GM21825 (cell line): ENCODE data around the gene TEF.

ENCODE experiments used
- ATAC-seq: cut with Tn5 transposase; IDR thresholded peaks from one replicate; pipeline ENCODE4 v1.9.1; 2021; ENCODE audit warnings: mild to moderate bottlenecking, moderate library complexity; ENCODE audit not compliant: unreplicated experiment

TEF gene

DNA sequence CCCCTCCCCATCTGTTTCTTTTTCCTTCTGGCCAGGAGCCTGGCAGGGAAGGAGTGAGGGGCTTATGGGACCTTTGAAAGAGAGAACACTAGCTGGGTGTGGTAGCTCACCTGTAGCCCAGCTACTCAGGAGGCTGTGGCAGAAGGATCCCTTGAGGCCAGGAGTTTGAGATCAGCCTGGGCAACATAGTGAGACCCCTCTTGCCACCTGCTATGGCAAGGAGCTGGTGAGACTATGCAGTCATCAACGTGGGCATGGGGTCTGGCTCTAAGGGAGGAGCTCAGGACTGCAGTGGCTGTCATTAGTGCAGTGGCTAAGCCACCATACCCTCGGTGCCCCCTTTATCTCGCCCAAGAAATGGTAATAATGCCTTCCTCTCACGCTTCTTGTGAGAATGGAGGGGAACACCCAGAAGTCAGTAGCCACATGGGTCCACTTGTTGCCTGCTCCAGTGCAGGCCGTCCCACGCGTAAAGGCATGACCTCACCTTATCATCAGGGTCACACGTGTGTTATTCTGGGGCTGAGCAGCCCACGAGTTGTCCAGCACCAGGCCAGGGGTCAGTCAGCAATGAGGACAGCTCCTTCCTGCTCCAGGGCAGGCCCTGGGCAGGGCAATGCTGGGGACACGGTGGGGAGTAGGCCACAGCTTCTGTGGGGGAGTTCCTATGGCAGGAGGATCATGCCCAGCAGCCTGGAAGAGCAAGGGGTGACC lies 27.7 kb upstream of the TEF start:
- no peak for ATAC-seq

DNA sequence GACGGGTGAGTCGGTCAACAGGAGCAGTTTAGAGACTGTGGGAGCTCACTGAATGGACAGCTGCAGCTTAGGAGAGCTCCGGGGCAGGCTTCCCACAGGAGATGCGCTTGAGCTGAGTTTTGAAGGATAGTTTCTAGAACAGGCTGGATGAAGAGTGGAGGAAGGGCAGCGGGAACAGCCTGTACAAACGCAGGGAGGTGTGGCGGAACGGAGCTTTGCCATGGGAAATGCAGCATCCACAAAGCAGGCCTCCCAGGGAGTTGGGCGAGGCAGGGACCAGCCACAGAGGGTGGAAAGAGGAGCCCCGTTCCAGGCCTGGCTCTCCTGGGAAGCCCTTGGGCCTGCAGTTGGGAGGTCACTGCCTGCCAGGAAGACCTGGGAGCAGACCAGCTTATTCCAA lies 26.8 kb upstream of the TEF start:
- ATAC-seq: no peak

DNA sequence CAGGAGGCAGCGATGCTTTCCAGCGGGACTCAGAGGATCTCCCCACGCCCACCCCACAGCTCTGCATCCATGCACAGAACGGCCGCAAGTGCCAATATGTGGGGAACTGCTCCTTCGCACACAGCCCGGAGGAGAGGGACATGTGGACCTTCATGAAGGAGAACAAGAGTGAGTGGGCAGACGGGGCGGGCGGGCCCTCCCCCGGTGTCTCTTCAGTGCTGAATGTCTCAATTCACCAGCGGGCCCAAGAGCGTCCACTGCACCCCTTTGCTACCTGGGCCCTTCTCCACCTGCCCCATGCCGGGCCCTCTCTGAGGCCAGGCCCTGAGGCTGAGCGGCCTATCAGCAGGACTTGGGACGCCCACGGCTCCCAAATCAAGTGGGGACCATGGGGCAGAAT lies 25.8 kb upstream of the TEF start:
- ATAC-seq: no peak

- no peak for ATAC-seq
Observed at GRCh38 chr22:41356430-41357028, 25.2 kb upstream of the TEF start.

- ATAC-seq: no peak
Observed at GRCh38 chr22:41357191-41357590, 24.6 kb upstream of the TEF start.

DNA sequence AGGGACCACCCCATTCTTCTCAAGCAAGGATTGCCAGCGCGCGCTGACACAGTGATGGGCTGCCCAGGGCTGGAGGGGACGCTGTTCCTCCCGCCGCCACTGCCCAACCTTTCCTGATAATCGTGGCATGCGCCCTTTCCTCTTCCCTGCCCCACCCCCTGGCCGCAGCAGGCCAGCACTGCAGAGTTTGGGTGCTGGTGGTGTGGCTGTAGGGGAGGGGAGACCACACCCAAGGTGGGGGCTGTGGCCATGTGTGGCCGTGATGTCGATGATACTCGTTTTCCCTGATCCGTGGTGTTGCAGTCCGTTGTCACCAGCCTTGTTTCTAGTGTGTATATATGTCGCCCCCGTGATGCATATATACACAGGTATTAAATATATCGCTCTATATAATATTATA lies 22.8 kb upstream of the TEF start:
- no peak for ATAC-seq

DNA sequence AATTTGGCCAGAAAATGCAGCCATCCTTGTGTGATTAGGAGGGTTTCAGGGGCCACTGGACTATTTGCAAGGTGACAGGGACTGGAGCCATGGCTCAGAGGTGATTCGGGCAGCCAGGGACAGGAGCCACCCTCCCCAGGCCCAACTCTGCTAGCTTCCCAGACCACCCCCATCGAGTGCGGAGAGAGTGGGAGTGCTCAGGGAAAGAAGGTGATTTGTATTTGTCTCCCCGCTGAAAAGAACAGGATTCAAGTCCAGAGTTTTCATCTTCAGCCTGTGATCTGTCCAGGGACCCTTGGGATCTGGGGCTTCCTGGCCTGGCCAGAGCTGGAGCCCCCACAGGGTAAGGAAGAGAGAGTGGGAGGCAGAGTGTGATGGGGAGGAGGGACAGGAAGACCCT lies 22.4 kb upstream of the TEF start:
- no peak for ATAC-seq

DNA sequence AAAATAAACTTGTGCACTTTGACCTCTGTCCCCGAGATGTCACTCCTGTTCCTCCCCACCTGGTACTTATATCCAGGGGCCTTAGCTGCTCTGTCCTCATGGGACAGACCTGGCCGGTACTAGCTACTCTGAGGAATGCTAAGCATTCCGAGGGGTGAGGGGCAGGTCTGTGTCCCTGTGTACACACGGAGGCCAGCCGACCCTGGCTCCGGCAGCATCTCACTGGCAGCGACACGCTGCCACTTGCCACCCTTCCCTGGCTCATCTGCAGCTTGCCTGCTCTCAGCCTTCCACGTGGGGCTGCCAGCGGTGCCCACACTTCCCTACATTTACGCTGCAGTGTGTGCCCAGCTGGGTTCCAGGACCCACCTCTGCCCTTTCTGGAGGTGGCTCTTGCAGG lies 21.6 kb upstream of the TEF start:
- no peak for ATAC-seq

DNA sequence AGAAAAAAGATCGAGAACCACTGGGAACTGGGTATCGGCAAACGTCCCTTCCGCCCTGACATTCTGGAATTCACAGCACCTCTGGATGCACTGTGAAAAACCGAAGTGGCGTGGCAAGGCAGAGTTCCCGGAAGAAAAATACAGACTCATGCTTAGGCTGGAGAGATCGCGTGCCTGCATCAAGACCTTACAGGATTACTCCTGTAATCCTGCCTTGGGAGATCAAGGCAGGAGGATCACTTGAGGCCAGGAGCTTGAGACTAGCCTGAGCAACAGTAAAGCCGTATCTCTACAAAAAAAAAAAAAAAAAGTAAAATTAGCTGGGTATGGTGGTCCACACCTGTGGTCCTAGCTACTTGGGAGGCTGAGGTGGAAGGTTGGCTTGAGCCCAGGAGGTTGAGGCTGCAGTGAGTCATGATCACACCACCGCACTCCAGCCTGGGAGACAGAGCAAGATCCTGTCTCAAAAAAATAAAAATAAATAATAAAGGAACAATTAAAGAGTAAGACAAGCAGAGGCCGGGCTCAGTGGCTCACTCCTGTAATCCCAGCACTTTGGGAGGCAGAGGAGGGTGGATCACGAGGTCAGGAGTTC lies 19.9 kb upstream of the TEF start:
- no peak for ATAC-seq

GRCh38 chr22:41362615-41363014 lies 19.1 kb upstream of the TEF start:
- ATAC-seq: no peak

DNA sequence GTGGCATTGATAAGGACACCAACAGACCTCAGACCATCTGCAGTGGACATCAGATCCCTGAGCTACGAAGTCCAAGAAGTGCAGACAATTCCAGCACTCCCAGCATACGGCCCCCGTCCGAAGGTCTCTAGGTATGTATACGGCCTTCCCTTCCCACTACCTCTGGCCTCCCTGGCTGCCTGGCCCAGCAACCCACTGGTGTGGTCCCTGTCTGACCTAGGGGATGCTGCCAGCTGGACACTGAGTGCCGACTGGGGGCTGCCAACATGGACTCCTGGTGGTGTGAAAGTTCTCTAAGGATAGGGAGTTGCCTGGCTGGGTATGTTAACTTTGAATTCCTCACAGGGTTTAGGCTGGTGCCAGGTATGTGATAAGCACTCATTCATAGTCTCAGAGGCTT lies 17.5 kb upstream of the TEF start:
- no peak for ATAC-seq

DNA sequence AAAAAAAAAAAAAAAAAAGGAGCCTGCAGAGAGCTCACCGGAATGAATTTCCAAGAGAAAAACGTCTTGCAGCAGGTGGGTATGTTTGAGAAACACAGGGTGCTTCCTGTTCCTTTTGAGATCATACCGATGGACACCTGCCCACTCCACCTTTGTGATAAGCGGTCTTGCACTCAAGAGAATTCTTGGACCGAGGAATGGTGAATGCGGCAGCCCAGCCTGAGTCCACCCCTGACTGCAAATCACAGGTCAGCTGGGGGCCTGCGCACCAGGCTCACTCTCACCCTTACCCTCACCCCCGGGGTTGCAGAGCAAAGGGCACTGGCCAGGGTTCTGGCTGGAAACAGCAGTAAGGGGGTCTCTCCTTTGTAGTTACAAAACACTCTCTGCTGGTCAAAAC lies 16.8 kb upstream of the TEF start:
- ATAC-seq: no peak

GRCh38 chr22:41365425-41365824 lies 16.3 kb upstream of the TEF start:
- no peak for ATAC-seq

DNA sequence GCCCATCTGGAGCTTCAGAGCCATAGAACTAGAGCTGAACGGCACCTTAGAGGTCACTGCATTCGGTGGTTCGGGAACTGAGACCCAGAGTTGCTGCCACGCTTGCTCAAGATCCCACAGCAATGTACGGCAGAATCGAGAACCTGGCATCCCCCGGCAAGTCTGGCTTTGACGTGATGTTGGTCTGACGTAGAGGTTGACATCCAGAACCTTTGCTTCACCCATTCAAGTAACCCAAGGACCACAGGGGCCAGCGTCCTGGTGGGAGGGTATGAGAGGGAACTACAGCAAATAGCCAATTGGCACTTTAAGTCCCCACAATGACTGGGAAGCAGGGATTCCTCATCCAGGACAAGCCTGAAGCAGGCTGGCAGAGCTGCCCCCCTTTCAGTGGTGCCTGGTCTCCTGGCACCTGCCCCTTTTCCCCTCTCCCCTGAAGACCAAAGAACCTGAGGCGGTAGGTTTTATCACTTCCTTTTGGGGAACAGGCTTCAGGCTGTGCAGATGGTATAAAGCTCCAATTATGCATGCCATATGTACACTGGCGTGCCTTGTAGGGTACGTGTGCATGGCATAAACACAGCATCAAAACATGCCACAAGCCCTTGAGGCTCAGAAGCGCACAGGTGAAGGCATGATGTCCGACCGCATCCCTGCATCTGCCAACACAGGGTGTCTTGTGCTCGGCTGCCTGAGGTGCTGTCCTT lies 15.3 kb upstream of the TEF start:
- no peak for ATAC-seq

GRCh38 chr22:41367039-41367679 lies 14.6 kb upstream of the TEF start:
- no peak for ATAC-seq

GRCh38 chr22:41367680-41368542 lies 13.8 kb upstream of the TEF start:
- ATAC-seq: no peak

DNA sequence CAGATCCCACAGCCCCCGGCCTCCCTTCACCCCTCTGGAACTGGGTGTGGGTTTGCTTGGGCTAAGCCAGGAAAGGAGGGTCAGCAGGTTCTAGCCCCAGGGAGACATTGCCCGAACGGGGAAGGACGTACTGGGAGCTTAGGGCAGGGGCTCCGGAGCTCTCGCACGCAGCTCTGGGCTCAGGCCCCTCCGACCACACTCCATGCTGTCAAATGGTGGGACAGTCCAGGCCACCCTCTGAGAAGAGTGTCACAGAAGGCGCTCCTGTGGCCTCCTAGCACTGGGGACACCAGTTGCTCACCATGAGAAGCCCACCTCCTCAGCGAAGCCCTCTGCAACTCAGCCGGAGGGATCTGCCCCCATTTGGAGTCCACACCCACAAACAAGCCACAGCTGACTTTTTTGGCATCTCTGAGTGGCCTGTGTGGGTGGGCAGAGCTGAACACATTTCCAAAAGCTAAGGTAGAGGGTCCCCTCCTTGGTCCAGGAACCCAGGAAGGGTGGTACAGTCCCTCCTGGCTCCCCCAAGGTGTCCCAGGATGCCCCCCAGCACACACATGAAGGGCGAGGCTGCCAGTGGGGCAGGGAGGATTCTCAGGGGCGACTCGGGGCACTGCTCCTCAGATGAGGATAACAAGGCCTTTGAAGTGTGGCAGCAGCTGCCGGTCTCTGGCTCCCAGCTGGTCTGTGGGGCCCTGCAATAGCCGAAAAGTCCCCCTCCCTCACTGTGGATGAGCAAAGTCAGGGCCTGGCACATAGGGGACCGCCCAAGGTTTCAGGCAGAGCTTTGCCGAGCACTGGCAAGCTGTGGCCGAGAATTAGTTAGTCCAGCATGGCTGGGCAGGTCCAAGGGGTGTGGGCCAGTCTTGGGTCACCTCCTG lies 13.0 kb upstream of the TEF start:
- ATAC-seq: no peak

- no peak for ATAC-seq
Observed at GRCh38 chr22:41369424-41369745, 12.4 kb upstream of the TEF start.

DNA sequence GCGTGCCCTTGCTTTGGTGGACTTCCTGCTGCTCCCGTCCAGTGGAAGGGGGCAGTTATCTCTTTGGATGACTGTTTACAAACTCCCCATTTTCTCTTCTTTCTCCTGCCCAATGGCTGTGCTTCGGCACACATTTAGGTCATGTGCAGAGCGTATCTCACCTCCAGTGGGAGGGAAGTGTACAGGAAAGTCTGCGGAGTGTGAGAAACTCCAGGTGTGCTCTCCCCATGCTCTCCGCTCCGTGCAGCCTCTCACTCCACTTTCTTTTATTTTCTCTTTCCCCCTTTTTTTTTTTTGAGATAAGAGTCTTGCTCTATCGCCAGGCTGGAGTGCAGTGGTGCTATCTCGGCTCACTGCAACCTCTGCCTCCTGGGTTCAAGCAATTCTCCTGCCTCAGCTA lies 11.9 kb upstream of the TEF start:
- ATAC-seq: no peak

DNA sequence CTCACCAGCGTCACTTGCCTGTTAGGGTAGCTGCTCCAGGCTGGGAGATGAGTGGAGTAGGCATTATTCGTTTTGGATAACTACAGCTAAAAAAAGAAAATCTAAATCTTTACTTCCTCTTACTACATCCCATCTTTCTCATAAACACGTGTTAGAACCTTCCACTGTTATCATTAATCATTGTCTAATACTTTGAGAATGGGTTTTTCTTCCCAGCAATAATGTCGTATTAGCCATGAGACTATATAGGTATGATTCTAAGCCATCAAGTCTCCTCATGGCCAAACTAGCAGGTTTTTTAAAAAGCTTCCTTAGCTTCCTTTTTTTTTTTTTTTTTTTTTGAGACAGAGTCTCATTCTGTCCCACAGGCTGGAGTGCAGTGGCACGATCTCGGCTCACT lies 3.9 kb upstream of the TEF start:
- ATAC-seq: no peak
